Stimulated activated CD8-positive, alpha-beta memory T cell treated with anti-CD3 and anti-CD28 coated beads, Interleukin-12 subunit alpha, Interleukin-12 subunit beta, amount 100 ng/mL, for 24 hours (primary cell): Measurements from ENCODE around the gene ACTR3.
"Not testable (repeated sequence)": the region's sequence is repeated elsewhere in the genome, so short reads cannot be mapped to it uniquely, and the experiment has no call there.

ENCODE experiments used
- DNase-seq: peaks from one replicate; pipeline ENCODE4 v3.0.0-alpha.2; 2020; ENCODE audit errors: extremely low read depth

ACTR3 gene

GRCh38 chr2:113905886-113906285 is 16.0 kb downstream of the ACTR3 start:
- DNase-seq: no peak

- DNase-seq: no peak
Measured at GRCh38 chr2:113906647-113907046, 16.8 kb downstream of the ACTR3 start.

GRCh38 chr2:113907297-113907696 is 17.4 kb downstream of the ACTR3 start:
- DNase-seq: no peak

GRCh38 chr2:113910110-113910717 is 20.3 kb downstream of the ACTR3 start:
- DNase-seq: peak; percentile 40

GRCh38 chr2:113910967-113911678 is 21.2 kb downstream of the ACTR3 start:
- no peak for DNase-seq

- no peak for DNase-seq
Measured at GRCh38 chr2:113915082-113915819, 25.4 kb downstream of the ACTR3 start.

- no peak for DNase-seq
Measured at GRCh38 chr2:113918229-113918628, 28.3 kb downstream of the ACTR3 start.

GRCh38 chr2:113920996-113921395 is 31.1 kb downstream of the ACTR3 start:
- DNase-seq: no peak

GRCh38 chr2:113922335-113922734 is 32.4 kb downstream of the ACTR3 start:
- DNase-seq: no peak

GRCh38 chr2:113922784-113923183 is 32.9 kb downstream of the ACTR3 start:
- no peak for DNase-seq

- no peak for DNase-seq
Measured at GRCh38 chr2:113925884-113926283, 36.0 kb downstream of the ACTR3 start.

- DNase-seq: no peak
Measured at GRCh38 chr2:113926314-113926713, 36.4 kb downstream of the ACTR3 start.

- no peak for DNase-seq
Measured at GRCh38 chr2:113930448-113930847, 40.6 kb downstream of the ACTR3 start.

GRCh38 chr2:113937501-113937900 is 47.6 kb downstream of the ACTR3 start:
- DNase-seq: no peak

GRCh38 chr2:113940891-113941290 is 51.0 kb downstream of the ACTR3 start:
- DNase-seq: no peak

GRCh38 chr2:113945784-113946183 is 55.9 kb downstream of the ACTR3 start:
- not testable (repeated sequence) for DNase-seq

- not testable (repeated sequence) for DNase-seq
Measured at GRCh38 chr2:113950906-113951305, 61.0 kb downstream of the ACTR3 start.

- DNase-seq: no peak
Measured at GRCh38 chr2:113961000-113961399, 71.1 kb downstream of the ACTR3 start.

- DNase-seq: no peak
Measured at GRCh38 chr2:113962692-113963480, 73.0 kb downstream of the ACTR3 start.

- DNase-seq: no peak
Measured at GRCh38 chr2:113963965-113964364, 74.1 kb downstream of the ACTR3 start.

- DNase-seq: no peak
Measured at GRCh38 chr2:113964436-113964835, 74.5 kb downstream of the ACTR3 start.

GRCh38 chr2:113965228-113965627 is 75.3 kb downstream of the ACTR3 start:
- DNase-seq: no peak
